Measurements from ENCODE around the gene SUMF1.

SUMF1 gene

GRCh38 chr3:4396542-4396941 is 70.5 kb downstream of the SUMF1 start:
- no peaks in the 10 kb centered on the region for H3K27me3 ChIP-seq (replicated peaks; ENCODE audit: control insufficient read depth, insufficient read depth, low read length)
- H3K4me3 ChIP-seq (ENCODE audit: low read length), result no peak overlapping the region
- peaks cover 4% of the 10 kb centered on the region for H3K4me1 ChIP-seq (ENCODE audit: control insufficient read depth, insufficient read depth, low read length)
- H3K9me3 ChIP-seq (ENCODE audit: control insufficient read depth, low read length), result no peaks in the 10 kb centered on the region
- H3K9ac ChIP-seq (ENCODE audit: low read length), result no peak overlapping the region
- peaks cover 6% of the 10 kb centered on the region for H3K36me3 ChIP-seq (ENCODE audit: control insufficient read depth, insufficient read depth, low read length, severe bottlenecking)
- DNase-seq (ENCODE audit: low read depth), result no peak

GRCh38 chr3:4396006-4396405 is 71.1 kb downstream of the SUMF1 start:
- H3K9me3 ChIP-seq (ENCODE audit: control insufficient read depth, low read length), result no peaks in the 10 kb centered on the region
- no peak overlapping the region for H3K9ac ChIP-seq (ENCODE audit: low read length)
- no peaks in the 10 kb centered on the region for H3K27me3 ChIP-seq (replicated peaks; ENCODE audit: control insufficient read depth, insufficient read depth, low read length)

GRCh38 chr3:4395448-4395847 is 71.6 kb downstream of the SUMF1 start:
- H3K9me3 ChIP-seq (ENCODE audit: control insufficient read depth, low read length), result no peaks in the 10 kb centered on the region
- H3K27me3 ChIP-seq (replicated peaks; ENCODE audit: control insufficient read depth, insufficient read depth, low read length), result no peaks in the 10 kb centered on the region
- H3K4me1 ChIP-seq (ENCODE audit: control insufficient read depth, insufficient read depth, low read length), result peaks cover 4% of the 10 kb centered on the region
- no peak overlapping the region for H3K4me3 ChIP-seq (ENCODE audit: low read length)
- H3K9ac ChIP-seq (ENCODE audit: low read length), result no peak overlapping the region
- peak; percentile 7 for DNase-seq (ENCODE audit: low read depth)
- H3K36me3 ChIP-seq (ENCODE audit: control insufficient read depth, insufficient read depth, low read length, severe bottlenecking), result peaks cover 6% of the 10 kb centered on the region

More at GRCh38 chr3:4396006-4396405, 71.1 kb downstream of the SUMF1 start:
- Histone ChIP-seq H3K36me3 (ENCODE audit: control insufficient read depth, insufficient read depth, low read length, severe bottlenecking) (peaks cover 6% of the 10 kb centered on the region), H3K4me1 (ENCODE audit: control insufficient read depth, insufficient read depth, low read length) (peaks cover 4% of the 10 kb centered on the region), H3K4me3 (ENCODE audit: low read length) (no peak overlapping the region)
- no peak for DNase-seq (ENCODE audit: low read depth)

- H3K4me3 ChIP-seq (ENCODE audit: low read length), result no peak overlapping the region
- no peak overlapping the region for H3K9ac ChIP-seq (ENCODE audit: low read length)
- peaks cover 6% of the 10 kb centered on the region for H3K36me3 ChIP-seq (ENCODE audit: control insufficient read depth, insufficient read depth, low read length, severe bottlenecking)
- H3K4me1 ChIP-seq (ENCODE audit: control insufficient read depth, insufficient read depth, low read length), result peaks cover 4% of the 10 kb centered on the region
- DNase-seq (ENCODE audit: low read depth), result no peak
- no peaks in the 10 kb centered on the region for H3K9me3 ChIP-seq (ENCODE audit: control insufficient read depth, low read length)
- H3K27me3 ChIP-seq (replicated peaks; ENCODE audit: control insufficient read depth, insufficient read depth, low read length), result no peaks in the 10 kb centered on the region
These were observed 72.5 kb downstream of the SUMF1 start for GRCh38 chr3:4394567-4394966.

GRCh38 chr3:4394048-4394447 is 73.0 kb downstream of the SUMF1 start:
- Histone ChIP-seq H3K4me3 (ENCODE audit: low read length) (no peak overlapping the region), H3K9me3 (ENCODE audit: control insufficient read depth, low read length) (no peaks in the 10 kb centered on the region), H3K4me1 (ENCODE audit: control insufficient read depth, insufficient read depth, low read length) (peaks cover 3% of the 10 kb centered on the region), H3K27me3 (replicated peaks; ENCODE audit: control insufficient read depth, insufficient read depth, low read length) (no peaks in the 10 kb centered on the region), H3K36me3 (ENCODE audit: control insufficient read depth, insufficient read depth, low read length, severe bottlenecking) (peaks cover 6% of the 10 kb centered on the region), H3K9ac (ENCODE audit: low read length) (no peak overlapping the region)
- no peak for DNase-seq (ENCODE audit: low read depth)

- peaks cover 6% of the 10 kb centered on the region for H3K36me3 ChIP-seq (ENCODE audit: control insufficient read depth, insufficient read depth, low read length, severe bottlenecking)
- no peaks in the 10 kb centered on the region for H3K4me1 ChIP-seq (ENCODE audit: control insufficient read depth, insufficient read depth, low read length)
- H3K9me3 ChIP-seq (ENCODE audit: control insufficient read depth, low read length), result no peaks in the 10 kb centered on the region
- H3K27me3 ChIP-seq (replicated peaks; ENCODE audit: control insufficient read depth, insufficient read depth, low read length), result no peaks in the 10 kb centered on the region
- no peak overlapping the region for H3K9ac ChIP-seq (ENCODE audit: low read length)
- no peak overlapping the region for H3K4me3 ChIP-seq (ENCODE audit: low read length)
- DNase-seq (ENCODE audit: low read depth), result no peak
These were observed 74.1 kb downstream of the SUMF1 start for GRCh38 chr3:4392992-4393391.

GRCh38 chr3:4387210-4388204 is 79.6 kb downstream of the SUMF1 start:
- H3K9ac ChIP-seq (ENCODE audit: low read length), result no peak overlapping the region
- no peaks in the 10 kb centered on the region for H3K4me1 ChIP-seq (ENCODE audit: control insufficient read depth, insufficient read depth, low read length)
- H3K36me3 ChIP-seq (ENCODE audit: control insufficient read depth, insufficient read depth, low read length, severe bottlenecking), result no peaks in the 10 kb centered on the region
- no peaks in the 10 kb centered on the region for H3K27me3 ChIP-seq (replicated peaks; ENCODE audit: control insufficient read depth, insufficient read depth, low read length)
- no peak for DNase-seq (ENCODE audit: low read depth)
- H3K9me3 ChIP-seq (ENCODE audit: control insufficient read depth, low read length), result no peaks in the 10 kb centered on the region
- no peak overlapping the region for H3K4me3 ChIP-seq (ENCODE audit: low read length)

GRCh38 chr3:4385201-4385600 is 81.9 kb downstream of the SUMF1 start:
- H3K36me3 ChIP-seq (ENCODE audit: control insufficient read depth, insufficient read depth, low read length, severe bottlenecking), result no peaks in the 10 kb centered on the region
- no peaks in the 10 kb centered on the region for H3K4me1 ChIP-seq (ENCODE audit: control insufficient read depth, insufficient read depth, low read length)
- DNase-seq (ENCODE audit: low read depth), result no peak
- H3K4me3 ChIP-seq (ENCODE audit: low read length), result no peak overlapping the region
- H3K9ac ChIP-seq (ENCODE audit: low read length), result no peak overlapping the region
- no peaks in the 10 kb centered on the region for H3K27me3 ChIP-seq (replicated peaks; ENCODE audit: control insufficient read depth, insufficient read depth, low read length)
- no peaks in the 10 kb centered on the region for H3K9me3 ChIP-seq (ENCODE audit: control insufficient read depth, low read length)

GRCh38 chr3:4380013-4380412 is 87.1 kb downstream of the SUMF1 start:
- H3K4me1 ChIP-seq (ENCODE audit: control insufficient read depth, insufficient read depth, low read length), result no peaks in the 10 kb centered on the region
- H3K9ac ChIP-seq (ENCODE audit: low read length), result no peak overlapping the region
- H3K27me3 ChIP-seq (replicated peaks; ENCODE audit: control insufficient read depth, insufficient read depth, low read length), result no peaks in the 10 kb centered on the region
- H3K4me3 ChIP-seq (ENCODE audit: low read length), result no peak overlapping the region
- H3K36me3 ChIP-seq (ENCODE audit: control insufficient read depth, insufficient read depth, low read length, severe bottlenecking), result no peaks in the 10 kb centered on the region
- no peaks in the 10 kb centered on the region for H3K9me3 ChIP-seq (ENCODE audit: control insufficient read depth, low read length)
- no peak for DNase-seq (ENCODE audit: low read depth)

- no peak for DNase-seq (ENCODE audit: low read depth)
- Histone ChIP-seq H3K9ac (ENCODE audit: low read length) (no peak overlapping the region), H3K4me1 (ENCODE audit: control insufficient read depth, insufficient read depth, low read length) (no peaks in the 10 kb centered on the region), H3K27me3 (replicated peaks; ENCODE audit: control insufficient read depth, insufficient read depth, low read length) (no peaks in the 10 kb centered on the region), H3K36me3 (ENCODE audit: control insufficient read depth, insufficient read depth, low read length, severe bottlenecking) (peaks cover 18% of the 10 kb centered on the region), H3K9me3 (ENCODE audit: control insufficient read depth, low read length) (peaks cover 16% of the 10 kb centered on the region), H3K4me3 (ENCODE audit: low read length) (no peak overlapping the region)
These were observed 90.6 kb downstream of the SUMF1 start for GRCh38 chr3:4376499-4376898.

- Histone ChIP-seq H3K27me3 (replicated peaks; ENCODE audit: control insufficient read depth, insufficient read depth, low read length) (no peaks in the 10 kb centered on the region), H3K4me1 (ENCODE audit: control insufficient read depth, insufficient read depth, low read length) (no peaks in the 10 kb centered on the region), H3K9ac (ENCODE audit: low read length) (no peak overlapping the region), H3K9me3 (ENCODE audit: control insufficient read depth, low read length) (peaks cover 16% of the 10 kb centered on the region), H3K4me3 (ENCODE audit: low read length) (no peak overlapping the region), H3K36me3 (ENCODE audit: control insufficient read depth, insufficient read depth, low read length, severe bottlenecking) (peaks cover 21% of the 10 kb centered on the region)
- DNase-seq (ENCODE audit: low read depth), result no peak
These were observed 91.2 kb downstream of the SUMF1 start for GRCh38 chr3:4375911-4376310.
